Right lung (tissue), 5 donors: ENCODE measurements around the gene BLCAP. TPM values are rescaled to one million over a fixed set of nuclear protein-coding genes. Genes with fewer than 3 reads are reported as not detected.

Experiments used
- DNase-seq, 2 donors: peaks; one replicate each; pipeline ENCODE4 v3.0.0-alpha.2; 2013
- polyA plus RNA-seq, 5 donors: library from polyadenylated mRNA; unstranded; fragments of 120-200 nt; gene quantifications; one replicate each; pipeline versions ENCODE4 v1.2.1 to v1.2.3, GENCODE V29; 2013; ENCODE audit warnings: inconsistent platforms in 1 of 5, low replicate concordance in 1 of 5; ENCODE audit not compliant: insufficient read length in 5 of 5, insufficient read depth in 1 of 5

BLCAP gene
- polyA plus RNA-seq, 5 donors = 64.4 to 90.8 (median 73.1) TPM

GRCh38 chr20:37533154-37533715, 5.6 kb upstream of the BLCAP start:
- DNase-seq = no peak

GRCh38 chr20:37531856-37532255, 4.2 kb upstream of the BLCAP start:
- DNase-seq = no peak

GRCh38 chr20:37530696-37531095, 3.0 kb upstream of the BLCAP start:
- DNase-seq = no peak

- no peak for DNase-seq
Measured at GRCh38 chr20:37529968-37530600, 2.4 kb upstream of the BLCAP start.

GRCh38 chr20:37529214-37529967, 1.7 kb upstream of the BLCAP start:
- no peak for DNase-seq

DNA sequence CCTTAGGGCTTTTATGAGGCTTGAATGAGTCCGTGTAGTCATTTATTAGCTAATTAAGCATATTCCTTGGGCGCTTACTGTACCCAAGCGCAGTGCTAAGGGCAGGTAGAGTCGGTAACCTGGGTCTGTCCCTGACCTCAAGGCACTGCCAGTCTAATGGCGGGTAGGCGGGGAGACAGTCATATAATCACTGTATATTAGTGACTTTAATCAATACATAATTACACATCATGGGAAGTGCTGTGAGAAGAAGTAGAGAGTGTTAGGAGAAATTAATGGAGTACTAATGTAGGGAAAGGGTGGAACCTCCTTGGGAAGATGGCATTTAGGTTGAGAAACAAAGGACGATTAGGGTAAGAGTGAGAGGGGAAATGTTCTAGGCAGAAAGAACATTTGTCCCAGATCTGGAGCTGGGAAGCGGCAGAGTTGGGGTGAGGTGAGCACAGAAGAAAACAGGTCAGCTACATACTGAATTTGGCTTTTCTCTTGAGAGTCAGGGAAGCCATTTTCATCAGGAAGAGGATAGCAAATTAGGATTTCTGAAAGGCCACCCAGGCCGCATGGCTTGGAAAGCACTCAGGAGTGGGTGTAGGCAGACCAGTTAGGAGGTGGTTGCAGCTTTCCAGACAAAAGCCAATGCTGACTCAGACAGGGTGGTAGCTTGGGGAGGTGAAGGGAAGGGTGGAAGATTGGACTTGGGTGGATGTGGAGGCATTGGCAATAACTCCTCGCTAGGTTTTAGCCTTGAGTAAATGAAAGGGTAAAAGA, 954 bp upstream of the BLCAP start:
- DNase-seq = no peak

- no peak for DNase-seq
Measured at GRCh38 chr20:37526839-37527637, 638 bp downstream of the BLCAP start.

DNA sequence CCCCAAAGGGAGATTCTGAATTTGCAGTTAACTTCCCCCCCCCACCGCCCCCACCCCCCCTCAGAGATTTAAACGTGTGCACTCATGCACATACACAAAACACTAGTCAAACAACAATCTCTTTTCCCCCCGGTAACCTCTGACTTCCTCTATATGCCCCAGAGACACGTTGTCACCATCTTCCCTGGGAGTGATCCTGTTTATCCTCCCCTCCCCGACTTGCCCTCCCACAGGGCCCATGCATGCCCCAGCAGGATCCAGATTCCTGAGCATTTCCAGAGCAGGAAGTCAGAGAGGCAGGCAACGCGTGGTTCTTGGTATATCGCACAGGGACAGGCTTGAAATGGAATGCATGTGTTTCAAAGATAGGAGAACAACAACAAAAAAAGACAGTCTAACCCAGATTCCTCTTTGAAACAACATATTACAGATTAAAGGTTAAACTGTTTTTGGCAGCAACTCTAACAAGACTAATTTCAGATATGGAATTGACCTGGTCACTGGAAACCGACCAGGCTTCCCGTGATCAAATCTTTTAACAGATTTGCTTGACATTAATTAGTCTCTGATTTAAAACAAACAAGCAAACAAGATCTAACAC, 1.3 kb downstream of the BLCAP start:
- no peak for DNase-seq

DNA sequence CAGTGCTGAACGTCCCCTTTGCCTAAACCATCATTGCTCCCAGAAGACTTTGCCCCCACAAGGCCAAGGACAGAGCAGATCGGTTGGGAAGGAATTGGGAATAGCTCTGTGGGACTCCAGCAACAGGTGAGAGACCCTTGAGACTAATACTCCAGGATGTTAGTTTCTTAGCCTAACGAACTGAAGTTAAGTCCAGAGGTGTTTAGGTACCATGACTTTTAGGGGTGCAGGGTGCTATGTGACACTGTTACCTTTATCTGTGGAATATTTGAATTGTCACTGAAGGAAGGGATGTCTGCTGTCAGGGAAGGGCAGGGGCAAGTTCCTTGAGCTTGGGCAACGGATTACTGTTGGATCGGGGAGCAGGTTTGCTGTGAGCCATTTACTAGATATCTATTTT, 1.9 kb downstream of the BLCAP start:
- DNase-seq = no peak

DNA sequence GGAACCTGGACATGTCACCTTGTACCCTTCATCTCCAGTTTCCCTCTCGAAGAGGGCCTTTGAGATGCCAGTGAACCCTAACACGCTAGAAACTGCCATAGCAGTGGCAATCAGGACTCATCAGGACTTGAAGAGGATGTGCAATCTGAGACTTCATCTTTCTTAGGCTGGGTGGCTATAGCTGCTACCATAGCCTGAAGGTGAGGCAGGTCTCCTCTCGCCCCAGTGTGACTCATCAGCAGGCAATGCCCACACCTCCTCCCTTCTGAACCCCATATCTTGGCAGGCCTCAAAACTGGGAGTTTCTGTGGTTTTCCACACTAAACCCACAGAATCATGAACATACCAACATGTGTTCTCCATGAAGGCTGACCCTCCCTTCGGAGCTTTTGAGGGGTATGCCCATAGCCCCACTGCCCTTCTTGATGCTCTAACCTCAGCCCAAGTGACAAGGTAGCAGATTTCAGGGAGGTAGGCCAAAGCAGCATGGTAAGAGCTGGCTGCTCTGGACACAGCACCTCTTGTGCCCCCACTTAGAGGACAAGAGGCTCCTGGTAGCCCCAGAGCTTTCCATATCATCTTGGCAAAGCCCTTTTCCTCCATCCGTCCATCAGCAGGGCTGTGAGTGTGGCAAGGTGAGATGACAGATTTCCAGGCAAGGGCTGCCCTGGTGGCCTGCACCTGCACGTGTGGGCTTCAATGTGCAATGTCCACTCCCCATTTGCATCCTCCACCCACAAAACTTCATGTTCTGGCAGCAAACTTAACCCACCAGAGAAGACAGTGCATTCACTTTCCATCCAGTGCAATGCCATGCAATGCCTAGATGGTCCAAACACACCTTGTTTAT, 2.6 kb downstream of the BLCAP start:
- DNase-seq = no peak

GRCh38 chr20:37523911-37524700, 3.6 kb downstream of the BLCAP start:
- no peak for DNase-seq

DNA sequence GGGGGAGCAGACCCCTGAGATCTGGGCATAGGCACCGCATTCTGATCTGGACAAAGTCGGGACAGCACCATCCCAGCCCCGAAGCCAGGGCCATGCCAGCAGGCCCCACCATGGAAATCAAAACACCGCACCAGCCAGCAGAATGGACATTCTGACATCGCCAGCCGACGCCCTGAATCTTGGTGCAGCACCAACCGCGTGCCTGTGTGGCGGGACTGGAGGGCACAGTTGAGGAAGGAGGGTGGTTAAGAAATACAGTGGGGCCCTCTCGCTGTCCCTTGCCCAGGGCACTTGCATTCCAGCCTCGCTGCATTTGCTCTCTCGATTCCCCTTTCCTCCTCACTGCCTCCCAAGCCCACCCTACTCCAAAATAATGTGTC, 4.7 kb downstream of the BLCAP start:
- no peak for DNase-seq

GRCh38 chr20:37522260-37523011, 5.2 kb downstream of the BLCAP start:
- no peak for DNase-seq

- DNase-seq = no peak
Measured at GRCh38 chr20:37521061-37521771, 6.5 kb downstream of the BLCAP start, which contains the start of gene NNAT. Gene NNAT (plus strand): TSS chr20:37521250. CDS start chr20:37521332, 82 bp downstream.

- DNase-seq = no peak
Measured at GRCh38 chr20:37520419-37520955, 7.2 kb downstream of the BLCAP start.

DNA sequence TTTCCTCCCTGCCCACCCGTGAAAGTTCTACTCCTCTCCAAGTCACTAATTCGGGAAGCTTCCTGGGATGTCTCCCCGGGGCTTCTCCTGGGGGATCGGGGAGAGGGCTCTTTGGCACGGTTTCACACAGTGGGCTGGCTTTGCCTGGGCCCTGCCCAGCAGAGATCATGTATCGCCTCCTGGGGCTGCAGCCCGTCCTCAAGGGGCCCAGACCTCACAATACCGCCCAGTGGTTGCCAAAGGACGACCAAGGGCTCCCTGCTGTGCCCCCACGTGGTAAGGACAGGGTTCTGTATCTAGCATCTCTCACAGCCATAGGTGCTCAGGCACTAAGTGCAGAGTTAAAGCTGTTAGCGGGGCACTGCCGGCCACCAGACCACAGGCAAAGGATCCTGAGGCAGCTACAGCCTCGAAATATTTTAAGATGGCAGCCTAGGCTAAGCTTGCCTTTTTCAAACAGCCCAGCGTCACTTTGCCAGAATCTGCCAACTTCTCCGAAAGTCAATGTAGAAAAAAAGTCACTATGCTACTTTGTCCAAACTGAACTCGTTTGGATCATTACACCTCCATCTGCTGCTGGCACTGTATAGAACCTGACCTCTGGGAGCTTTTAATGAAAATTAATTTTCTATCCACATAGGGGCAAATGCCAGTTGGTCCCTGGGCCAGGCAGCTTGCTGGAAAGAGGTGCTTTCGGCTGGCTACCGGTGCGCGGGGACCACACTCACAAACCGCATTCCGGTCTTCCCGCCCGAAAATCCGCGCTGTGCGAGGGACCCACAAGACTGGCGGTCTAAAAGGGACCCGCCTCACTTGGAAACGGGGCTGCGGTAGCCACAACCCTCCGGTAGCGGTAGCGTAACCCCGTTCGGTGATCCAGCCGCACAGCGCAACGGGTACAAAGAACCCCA, 7.9 kb downstream of the BLCAP start:
- no peak for DNase-seq
